GM21360 (cell line): ENCODE results near the gene RPLP2.

Source experiments
- ATAC-seq: cut with Tn5 transposase; IDR thresholded peaks from one replicate; pipeline ENCODE4 v1.9.1; 2021; ENCODE audit warnings: mild to moderate bottlenecking, moderate library complexity; ENCODE audit not compliant: unreplicated experiment

Gene RPLP2

DNA sequence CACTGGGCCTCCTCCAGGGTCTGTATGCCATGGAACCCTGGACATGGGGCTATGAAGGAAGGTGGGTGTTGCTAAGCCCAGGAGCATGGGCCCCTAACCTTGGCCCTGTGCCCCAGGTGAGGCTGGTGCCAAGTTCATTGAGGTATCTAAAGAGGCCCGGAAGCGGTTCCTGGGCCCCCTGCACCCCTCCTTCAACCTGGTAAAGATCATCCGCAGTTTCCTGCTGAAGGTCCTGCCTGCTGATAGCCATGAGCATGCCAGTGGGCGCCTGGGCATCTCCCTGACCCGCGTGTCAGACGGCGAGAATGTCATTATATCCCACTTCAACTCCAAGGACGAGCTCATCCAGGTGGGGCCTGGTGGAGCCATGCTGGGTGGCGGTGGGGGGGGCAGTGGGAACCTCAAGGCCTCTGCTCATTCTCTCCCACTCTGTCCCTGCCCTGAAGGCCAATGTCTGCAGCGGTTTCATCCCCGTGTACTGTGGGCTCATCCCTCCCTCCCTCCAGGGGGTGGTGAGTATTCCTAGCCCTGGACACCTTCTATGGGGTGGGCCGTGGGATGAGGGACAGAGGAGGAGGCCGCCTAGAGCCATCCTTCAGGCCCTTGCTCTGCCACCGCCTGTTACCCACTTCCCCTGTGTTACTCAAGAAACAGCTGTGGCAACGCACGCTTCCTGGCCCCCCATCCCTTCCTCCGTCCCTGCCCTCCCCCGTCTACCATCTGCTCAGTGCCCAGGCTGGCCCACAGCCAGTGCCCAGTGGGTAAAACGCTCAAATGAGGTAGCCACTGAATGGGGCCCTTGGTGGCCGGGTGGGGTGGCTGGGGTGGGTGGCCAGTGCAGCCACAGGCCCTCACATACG lies 12.0 kb downstream of the RPLP2 start:
- no peak for ATAC-seq

DNA sequence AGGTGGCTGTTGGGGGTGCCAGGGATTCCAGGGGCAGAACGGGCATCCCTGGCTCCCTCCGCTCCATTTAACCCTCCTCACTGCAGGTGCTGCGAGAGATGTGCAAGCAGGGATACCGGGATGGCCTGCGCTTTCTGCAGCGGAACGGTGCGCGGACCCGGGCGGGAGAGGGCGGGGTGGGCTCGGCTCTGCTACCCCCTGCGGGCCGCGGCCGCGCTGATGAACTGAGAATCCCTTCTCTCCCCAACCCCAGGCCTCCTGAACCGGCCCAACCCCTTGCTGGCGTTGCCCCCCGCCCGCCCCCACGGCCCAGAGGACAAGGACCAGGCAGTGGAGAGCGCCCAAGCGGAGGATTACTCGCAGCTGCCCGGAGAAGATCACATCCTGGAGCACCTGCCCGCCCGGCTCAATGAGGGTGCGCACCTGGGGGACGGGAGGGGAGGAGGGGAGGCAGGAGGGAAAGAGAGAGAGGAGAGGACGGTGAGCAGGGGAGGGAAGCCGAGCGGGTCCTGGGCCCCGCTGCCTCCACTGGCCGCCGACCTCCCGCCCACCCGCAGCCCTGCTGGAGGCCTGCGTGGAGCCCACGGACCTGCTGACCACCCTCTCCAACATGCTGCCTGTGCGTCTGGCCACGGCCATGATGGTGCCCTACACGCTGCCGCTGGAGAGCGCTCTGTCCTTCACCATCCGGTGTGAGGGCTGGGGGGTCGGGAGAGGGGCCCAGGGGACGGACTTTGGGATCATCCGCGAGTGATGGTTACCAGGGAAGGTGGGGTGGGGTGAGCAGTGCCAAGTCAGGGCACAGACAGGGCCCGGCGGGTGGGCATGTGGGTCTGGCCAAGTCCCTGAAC lies 13.9 kb downstream of the RPLP2 start:
- no peak for ATAC-seq

DNA sequence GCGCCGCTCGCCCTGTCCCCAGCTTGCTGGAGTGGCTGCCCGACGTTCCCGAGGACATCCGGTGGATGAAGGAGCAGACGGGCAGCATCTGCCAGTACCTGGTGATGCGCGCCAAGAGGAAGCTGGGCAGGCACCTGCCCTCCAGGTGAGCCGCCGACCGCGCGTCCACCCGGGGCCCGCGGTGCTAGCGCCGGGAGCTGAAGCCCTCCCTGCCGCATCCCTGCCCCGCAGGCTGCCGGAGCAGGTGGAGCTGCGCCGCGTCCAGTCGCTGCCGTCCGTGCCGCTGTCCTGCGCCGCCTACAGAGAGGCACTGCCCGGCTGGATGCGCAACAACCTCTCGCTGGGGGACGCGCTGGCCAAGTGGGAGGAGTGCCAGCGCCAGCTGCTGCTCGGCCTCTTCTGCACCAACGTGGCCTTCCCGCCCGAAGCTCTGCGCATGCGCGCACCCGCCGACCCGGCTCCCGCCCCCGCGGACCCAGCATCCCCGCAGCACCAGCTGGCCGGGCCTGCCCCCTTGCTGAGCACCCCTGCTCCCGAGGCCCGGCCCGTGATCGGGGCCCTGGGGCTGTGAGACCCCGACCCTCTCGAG lies 14.6 kb downstream of the RPLP2 start:
- no peak for ATAC-seq

DNA sequence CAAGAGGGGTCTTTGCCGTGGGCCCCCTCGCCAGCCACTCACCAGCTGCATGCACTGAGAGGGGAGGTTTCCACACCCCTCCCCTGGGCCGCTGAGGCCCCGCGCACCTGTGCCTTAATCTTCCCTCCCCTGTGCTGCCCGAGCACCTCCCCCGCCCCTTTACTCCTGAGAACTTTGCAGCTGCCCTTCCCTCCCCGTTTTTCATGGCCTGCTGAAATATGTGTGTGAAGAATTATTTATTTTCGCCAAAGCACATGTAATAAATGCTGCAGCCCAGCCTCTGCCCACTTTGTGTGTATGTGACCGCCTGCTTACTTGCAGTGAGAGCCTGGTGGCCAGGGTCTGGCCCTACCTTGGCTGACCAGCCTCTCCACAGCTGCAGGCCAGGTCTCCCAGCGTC lies 15.2 kb downstream of the RPLP2 start:
- no peak for ATAC-seq

DNA sequence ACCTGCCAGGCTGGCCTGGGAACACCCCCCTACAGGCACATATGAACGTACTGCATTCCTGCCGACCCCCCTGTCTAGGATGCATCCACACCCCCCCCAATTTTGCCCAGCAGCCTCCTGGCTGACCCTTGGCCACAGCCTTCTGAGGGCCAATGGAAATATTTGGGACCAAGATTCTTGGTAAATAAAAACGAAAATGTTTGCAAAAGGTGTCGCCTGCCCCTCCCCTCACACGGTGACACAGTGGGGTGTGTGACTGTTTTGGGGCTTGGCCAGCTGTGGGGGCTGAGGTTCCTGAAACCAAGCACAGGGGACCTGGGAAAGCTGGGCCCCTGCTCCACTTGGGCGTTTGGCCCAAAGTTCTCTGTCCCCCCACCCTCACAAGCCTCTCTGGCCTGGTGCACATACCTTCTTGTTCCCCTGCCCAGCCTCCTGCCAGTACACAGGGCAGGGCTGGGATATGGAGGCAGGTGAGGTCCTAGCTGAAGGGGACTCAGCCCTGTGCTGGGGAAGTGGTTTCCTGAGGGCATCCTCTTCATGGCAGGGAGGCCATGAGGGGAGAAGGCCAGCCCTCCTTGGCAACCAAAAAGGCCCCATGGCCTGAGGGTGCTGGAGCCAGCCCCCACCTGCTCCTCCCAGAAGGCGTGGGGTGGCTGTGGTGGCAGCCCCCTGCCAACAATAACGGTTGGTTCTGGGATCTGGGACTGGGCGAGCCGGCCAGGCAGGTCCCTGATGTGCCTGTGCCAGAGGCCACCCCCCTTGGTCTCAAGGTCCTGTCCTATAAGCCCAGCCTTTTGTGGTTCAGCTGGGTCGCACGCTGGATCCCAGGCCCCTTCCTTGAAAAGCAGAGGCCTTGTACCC lies 15.8 kb downstream of the RPLP2 start:
- ATAC-seq = no peak

DNA sequence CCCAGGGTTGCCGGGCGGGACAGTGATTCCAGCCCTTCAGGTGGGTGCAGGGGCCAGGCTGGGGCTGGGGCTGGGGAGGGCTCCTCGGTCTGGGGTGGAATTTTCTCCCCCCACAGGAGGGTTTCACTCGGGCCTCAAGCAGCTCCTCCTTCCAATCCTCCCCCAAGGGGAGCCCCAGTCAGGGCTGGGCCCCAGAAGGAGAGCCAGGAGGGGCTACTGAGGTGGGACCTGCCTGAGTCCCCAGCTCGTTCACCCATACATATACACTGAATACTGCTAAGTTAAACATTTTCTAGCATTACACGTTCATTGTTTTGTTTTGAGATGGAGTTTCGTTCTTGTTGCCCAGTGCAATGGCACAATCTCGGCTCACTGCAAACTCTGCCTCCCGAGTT lies 16.5 kb downstream of the RPLP2 start:
- no peak for ATAC-seq

DNA sequence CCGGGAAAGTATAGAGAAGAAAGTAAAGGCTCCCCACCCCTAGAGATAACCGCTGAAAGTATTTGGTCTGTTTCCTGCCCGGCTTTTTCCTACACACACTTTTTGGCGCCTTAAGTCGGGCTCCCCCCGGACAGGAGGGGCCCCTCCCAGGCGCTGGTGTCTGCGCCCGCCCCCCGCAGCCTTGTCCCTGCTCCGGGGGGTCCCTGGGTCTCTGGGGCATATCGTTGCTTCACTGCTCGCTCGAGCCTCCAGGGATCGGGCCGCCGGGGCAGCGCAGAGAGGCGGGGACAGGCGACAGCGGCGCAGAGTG lies 17.0 kb downstream of the RPLP2 start:
- ATAC-seq = no peak

DNA sequence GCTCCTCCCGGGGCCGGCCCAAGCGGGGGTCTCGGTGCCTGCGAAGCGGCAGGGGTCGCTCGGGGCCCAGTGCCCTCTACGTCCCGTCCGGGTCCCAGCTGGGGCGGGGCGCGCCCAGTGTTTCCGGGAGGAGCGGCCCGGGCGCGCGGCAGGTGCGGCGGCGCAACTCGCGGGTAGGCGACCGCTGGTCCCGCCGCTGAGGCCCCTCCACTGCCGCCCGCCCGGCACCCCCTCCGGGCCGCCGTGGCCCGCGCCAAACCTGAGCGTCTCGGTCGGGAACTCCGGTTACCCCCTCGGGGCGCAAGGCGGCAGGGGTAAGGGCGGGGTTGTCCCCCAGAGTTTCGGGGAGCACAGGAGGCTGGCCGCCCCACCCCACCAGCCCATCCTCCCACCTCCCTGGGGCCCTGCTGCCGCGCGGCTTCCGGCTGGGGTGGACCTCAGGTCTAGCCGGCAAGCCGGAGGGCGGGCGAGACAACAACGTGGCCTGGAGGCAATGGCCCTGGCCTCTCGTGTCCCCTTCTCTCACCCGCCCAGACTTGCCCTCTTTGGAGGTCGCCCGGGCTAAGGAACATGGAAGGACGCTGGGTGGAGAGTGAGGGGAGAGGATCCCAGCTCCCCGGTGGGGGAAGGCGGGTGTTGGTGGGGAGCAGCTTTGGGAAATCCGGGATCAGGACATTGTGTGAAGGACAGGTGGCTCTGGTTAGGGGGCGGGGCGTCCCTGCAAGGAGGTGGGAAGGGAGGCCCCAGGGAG lies 17.6 kb downstream of the RPLP2 start:
- no peak for ATAC-seq

DNA sequence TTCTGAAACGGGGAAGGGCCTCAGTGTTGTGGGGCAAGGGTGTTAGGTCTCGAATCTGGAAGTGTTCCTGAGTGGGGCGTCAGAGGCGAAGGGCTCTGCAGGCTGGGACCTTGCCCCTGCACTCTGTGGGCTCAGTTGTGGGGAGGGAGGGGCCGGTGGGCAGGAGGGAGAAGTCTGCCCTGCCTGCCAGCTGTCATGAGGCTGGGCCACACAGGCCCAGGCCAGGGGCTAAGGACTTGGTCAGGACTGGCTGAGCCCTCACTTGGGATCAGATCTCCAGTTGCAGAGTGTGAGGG lies 18.1 kb downstream of the RPLP2 start, which contains the start of gene CRACR2B:
CRACR2B (plus strand) TSS at position 23 of the 296 bp plus-strand sequence. CDS start 689 bp downstream, outside the sequence.
- no peak for ATAC-seq

DNA sequence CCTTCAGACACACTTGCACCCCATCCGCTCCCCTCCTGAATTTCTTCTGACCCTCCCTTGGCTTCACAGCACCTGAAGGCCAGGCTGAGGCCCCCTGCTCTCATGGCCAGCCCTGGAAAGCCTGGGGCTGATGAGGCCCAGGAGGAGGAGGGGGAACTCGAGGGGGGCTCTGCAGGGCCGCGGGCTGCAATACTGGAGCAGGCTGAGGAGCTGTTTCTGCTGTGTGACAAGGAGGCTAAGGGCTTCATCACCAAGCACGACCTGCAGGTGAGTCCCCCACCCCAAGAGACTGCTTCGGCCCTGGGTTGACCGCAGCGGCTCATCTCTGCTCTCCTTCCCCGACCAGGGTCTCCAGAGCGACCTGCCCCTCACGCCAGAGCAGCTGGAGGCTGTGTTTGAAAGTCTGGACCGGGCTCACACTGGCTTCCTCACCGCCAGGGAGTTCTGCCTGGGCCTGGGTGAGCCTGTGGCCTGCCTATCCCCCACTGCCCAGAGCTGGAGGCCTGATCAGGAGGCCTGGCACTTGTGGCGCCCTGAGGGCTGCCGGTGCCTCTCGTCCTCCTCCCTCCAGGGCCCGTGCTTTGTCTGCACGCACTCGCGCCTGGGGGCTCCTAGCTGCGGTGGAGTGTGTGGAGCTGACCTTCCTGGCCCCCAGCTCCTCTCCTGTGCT lies 18.9 kb downstream of the RPLP2 start:
- ATAC-seq = no peak

DNA sequence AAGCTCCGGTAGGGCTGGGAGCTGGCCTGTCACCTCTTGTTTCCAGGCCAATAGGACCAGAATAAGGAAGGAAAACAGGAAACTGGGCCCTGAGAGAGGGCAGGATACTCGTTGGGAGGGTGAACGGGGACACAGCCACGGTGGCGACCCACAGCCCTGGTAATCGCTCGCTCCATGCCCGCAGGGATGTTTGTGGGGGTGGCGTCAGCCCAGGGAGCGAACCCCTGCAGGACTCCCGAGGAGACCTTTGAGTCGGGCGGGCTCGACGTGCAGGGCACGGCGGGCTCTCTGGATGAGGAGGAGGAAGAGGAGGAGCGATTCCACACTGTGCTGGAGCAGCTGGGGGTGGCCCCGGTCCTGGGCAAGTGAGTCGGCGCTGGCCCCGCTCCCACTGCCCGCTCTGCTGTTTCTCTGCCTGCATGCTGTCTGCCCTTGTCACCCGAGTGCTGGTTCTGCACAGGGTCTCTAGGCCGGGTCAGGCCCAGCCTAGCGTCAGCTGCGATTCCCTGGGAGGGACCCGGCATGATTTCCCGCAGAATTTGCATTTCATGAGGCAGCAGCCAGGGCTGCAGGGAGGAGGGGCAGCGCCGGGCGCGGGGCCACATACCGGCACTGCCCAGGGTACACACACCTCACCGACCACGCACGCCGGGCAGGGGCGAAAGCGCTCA lies 19.5 kb downstream of the RPLP2 start:
- no peak for ATAC-seq

DNA sequence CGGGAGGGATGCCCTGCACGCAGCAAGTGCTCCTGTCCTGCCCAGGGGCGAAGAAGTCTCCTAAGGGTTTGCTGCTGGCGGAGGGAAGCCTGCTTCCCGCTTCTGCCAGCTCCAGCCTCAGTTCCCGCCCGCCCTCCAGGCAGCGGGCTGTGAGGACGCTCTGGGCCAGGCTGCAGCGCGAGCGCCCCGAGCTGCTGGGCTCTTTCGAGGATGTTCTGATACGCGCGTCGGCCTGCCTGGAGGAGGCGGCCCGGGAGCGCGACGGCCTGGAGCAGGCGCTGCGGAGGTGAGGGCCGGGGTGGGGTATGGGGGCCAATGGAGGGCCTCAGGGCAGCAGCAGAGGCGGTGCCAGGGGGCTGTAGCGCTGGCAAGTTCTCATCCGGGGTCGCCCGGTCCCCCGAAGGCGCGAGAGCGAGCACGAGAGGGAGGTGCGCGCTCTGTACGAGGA lies 20.1 kb downstream of the RPLP2 start:
- no peak for ATAC-seq

DNA sequence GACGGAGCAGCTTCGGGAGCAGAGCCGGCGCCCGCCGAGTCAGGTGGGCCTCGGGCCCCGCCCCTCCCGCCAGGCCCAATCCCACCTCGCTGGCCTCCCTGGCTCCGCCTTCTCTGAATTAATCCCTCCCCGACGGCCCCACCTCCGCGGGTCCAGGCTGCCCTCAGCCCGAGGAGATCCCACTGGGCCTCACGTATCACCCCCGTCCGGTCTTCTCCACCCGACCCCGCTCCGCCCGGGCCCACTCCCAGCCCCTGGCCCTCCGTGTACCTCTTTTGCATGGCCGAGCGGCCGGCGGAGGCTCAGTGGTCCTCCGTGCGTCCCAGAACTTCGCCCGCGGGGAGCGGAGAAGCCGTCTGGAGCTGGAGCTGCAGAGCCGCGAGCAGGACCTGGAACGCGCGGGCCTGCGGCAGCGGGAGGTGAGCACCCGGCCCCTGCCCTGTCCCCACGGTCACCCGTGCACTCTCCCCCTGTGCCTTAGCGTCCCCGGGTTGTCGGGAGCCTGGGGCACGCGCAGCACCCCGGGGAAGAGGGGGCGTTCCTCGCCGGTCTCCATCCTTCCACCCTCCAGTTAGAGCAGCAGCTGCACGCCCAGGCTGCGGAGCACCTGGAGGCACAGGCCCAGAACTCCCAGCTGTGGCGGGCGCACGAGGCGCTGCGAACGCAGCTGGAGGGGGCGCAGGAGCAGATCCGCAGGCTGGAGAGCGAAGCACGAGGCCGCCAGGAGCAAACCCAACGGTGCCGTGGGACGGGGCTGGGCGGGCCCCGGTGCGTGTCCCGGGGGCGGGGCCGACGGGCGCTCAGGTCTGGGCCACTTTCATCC lies 20.7 kb downstream of the RPLP2 start:
- ATAC-seq = no peak

DNA sequence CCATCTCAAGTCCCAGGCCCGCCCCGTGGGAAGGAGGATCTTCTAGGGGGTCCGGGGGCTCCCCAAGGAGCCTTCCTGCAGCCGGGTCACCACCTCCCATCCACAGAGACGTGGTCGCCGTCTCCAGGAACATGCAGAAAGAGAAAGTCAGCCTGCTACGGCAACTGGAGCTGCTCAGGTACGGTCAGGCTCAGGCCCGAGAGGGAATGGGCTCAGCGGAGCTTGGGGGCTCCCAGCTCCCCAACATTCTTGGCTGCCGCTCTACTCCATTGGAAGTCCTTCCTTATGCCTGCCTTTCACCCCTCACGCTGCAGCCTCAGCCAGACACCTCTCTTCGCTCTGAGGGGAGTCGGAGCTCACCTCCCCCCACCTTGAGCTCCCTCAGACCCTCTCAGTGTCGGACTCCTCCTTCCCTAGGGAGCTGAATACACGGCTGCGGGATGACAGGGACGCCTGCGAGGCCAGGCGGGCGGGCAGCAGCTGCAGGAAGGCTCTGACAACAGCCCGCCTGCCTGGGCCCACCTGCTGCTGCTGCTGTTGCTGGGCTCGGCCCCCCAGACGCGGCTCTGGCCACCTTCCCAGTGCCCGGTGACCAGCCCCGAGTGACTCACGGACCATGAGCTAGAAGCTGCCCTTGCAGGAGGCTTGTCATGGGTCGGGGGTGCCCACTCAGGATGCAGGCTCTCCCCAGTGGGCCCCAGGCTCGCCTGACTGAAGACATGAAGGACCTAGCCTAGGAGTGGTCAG lies 21.5 kb downstream of the RPLP2 start:
- no peak for ATAC-seq

DNA sequence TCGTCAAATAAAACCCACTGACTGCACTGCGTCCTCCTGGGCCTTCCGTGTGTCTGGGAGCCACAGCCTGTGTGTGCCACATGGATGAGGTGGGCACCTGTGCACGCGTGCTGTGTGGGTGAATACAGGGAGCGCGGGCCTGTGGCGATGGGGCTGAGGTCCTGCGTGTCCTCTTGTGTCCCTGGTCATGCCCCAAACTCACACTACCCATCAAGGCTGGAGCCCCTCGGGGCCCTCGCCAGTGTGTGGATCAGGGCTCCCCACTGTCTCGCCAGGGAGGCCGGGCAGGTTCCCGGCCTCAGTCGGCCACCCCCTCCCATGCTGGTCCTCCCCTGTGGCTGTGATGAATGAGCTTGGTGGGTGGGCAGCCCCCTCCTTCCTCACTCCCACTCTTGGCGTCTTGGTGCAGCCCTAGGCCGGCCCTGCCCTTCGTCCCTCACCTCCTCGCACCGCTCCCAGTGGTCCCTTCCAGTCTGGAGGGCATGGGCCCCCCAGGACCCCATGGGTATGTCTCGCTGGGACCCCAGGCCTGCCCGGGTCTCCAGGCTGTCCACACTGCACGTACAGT lies 22.3 kb downstream of the RPLP2 start:
- ATAC-seq = no peak

DNA sequence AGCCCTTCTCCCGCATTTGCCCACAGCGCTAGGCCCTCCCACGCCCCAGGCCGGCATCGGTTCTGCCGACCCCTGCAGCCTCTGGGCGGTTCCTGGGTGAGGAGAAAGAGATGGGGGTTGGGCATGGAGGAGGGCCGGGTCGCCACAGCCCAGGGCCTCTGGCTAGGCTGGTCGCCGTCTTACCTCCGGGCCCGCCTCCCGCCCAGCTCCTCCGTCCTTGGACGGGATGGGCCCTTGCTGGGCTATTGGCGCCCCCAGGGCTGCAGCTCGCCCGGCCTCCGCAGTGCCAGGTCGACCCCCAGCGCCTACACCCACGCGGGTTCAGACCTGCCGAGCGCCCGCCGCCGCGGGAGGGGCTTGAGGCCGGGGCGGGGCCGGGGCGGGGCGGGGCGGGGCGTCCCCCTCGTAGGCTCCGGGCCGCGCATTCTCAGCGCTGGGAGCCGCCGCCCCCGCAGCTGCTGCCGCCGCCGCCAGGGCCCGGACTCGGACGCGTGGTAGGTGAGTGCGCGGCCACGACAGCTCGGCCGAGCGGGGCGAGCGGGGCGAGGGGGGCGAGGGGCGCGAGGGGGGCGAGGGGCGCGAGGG lies 22.9 kb downstream of the RPLP2 start, which contains the start of gene CD151:
CD151 (plus strand) TSS at position 424 of the 585 bp plus-strand sequence. CDS start 3,118 bp downstream, outside the sequence.
- ATAC-seq = no peak
